Retinal pigment epithelial cell (primary cell): ENCODE data around the gene ZNF260.

ENCODE experiments used
- DNase-seq: peaks from one replicate; pipeline ENCODE4 v3.0.0-alpha.2; 2010; ENCODE audit warnings: low read depth
- H3K4me3 ChIP-seq: 2 replicates; pipeline ENCODE4 v1.5.1; 2011; ENCODE audit warnings: mild to moderate bottlenecking, low read length, control low read depth, moderate library complexity
- TF ChIP-seq, protein P1 (sequence below): conservative IDR thresholded peaks from 2 replicates; pipeline ENCODE4 v1.5.1; 2011; ENCODE audit warnings: low read depth, low read length, control low read depth, inconsistent platforms

ZNF260 gene

GRCh38 chr19:36564391-36564790 is 36.3 kb upstream of the ZNF260 start:
- no peak for DNase-seq
- TF ChIP-seq, protein P1, sequence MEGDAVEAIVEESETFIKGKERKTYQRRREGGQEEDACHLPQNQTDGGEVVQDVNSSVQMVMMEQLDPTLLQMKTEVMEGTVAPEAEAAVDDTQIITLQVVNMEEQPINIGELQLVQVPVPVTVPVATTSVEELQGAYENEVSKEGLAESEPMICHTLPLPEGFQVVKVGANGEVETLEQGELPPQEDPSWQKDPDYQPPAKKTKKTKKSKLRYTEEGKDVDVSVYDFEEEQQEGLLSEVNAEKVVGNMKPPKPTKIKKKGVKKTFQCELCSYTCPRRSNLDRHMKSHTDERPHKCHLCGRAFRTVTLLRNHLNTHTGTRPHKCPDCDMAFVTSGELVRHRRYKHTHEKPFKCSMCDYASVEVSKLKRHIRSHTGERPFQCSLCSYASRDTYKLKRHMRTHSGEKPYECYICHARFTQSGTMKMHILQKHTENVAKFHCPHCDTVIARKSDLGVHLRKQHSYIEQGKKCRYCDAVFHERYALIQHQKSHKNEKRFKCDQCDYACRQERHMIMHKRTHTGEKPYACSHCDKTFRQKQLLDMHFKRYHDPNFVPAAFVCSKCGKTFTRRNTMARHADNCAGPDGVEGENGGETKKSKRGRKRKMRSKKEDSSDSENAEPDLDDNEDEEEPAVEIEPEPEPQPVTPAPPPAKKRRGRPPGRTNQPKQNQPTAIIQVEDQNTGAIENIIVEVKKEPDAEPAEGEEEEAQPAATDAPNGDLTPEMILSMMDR: no peak
- no peak overlapping the region for H3K4me3 ChIP-seq

GRCh38 chr19:36547001-36547732 is 19.1 kb upstream of the ZNF260 start:
- DNase-seq: no peak
- no peak overlapping the region for H3K4me3 ChIP-seq

GRCh38 chr19:36528921-36529518 is 949 bp upstream of the ZNF260 start:
- TF ChIP-seq, protein P1: no peak
- no peak for DNase-seq
- peak overlapping the region; percentile 94 for H3K4me3 ChIP-seq

More at GRCh38 chr19:36547001-36547732, 19.1 kb upstream of the ZNF260 start:
- TF ChIP-seq, protein P1: no peak

DNA sequence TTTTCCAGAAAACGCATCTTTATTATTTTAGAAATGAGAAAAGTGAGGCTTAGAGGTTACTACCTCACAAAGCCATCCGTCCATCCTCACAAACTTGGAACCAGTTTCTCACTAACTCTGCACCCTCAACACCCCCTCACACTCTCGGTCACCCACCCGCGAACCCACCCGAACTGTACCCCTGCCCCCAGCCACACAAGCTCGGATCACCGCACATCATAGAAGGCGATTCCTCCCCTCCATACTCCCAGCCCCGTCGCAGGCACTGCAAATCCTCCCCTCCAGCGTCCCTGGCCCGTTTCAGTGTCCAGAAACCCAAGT is 238 bp downstream of the ZNF260 start:
- TF ChIP-seq, protein P1: no peak
- peak overlapping the region; percentile 94 for H3K4me3 ChIP-seq
- no peak for DNase-seq

- peak overlapping the region; percentile 94 for H3K4me3 ChIP-seq
- TF ChIP-seq, protein P1: no peak
- no peak for DNase-seq
Measured at GRCh38 chr19:36527341-36527740, 730 bp downstream of the ZNF260 start.

- TF ChIP-seq, protein P1: no peak
- DNase-seq: no peak
- peak overlapping the region; percentile 11 for H3K4me3 ChIP-seq
Measured at GRCh38 chr19:36526581-36526980, 1.5 kb downstream of the ZNF260 start.

DNA sequence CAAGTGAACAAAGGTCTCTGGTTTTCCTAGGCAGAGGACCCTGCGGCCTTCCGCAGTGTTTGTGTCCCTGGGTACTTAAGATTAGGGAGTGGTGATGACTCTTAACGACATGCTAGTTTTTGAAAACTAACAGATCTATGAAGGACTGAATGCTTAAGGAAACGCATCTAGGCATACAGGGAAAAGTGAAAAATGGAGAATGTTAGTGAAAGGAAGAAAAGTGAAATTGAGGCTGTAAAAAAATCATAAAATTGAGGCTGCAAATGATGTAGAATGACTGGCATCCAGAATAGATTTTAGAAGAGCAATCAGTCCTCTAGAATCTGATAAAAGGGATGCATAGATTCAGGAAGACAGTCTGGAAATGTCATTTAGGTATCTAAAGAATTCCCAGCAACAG is 3.5 kb downstream of the ZNF260 start:
- no peak for DNase-seq
- TF ChIP-seq, protein P1: no peak
- no peak overlapping the region for H3K4me3 ChIP-seq
